ENCODE data around the gene SEPHS2. TPM values are rescaled to one million over a fixed set of nuclear protein-coding genes. Genes with fewer than 3 reads are reported as not detected.

The SEPHS2 gene
- total and polyA plus RNA-seq, 2 donors (not counting 3 experiments of a cell fraction or from before 2014, with no cell fraction given) = 22.9 to 32.8 TPM

- dilution Hi-C loops (cut with MboI; ENCODE audit: extremely low pct_ligation_motif_present, low sequenced_read_pairs) = no loop called here
- no TSS peak for BruUV-seq (replicated peaks)
- TF ChIP-seq GATA2 (IDR thresholded peaks at IDR 0.05; ENCODE audit: insufficient read depth, insufficient read length, low read depth, low read length) (no peak), CTCF (IDR thresholded peaks at IDR 0.05; ENCODE audit: extremely low read depth in 1 of 2, insufficient read depth in 1 of 2, low read depth in 1 of 2, low read length in 2 of 2) (no peak), POLR2AphosphoS5 (IDR thresholded peaks at IDR 0.05; ENCODE audit: insufficient read depth, low read depth, low read length) (no peak), FOS (IDR thresholded peaks at IDR 0.05; ENCODE audit: borderline replicate concordance, insufficient read depth, low read length) (no peak), MAX (IDR thresholded peaks at IDR 0.05; ENCODE audit: insufficient read depth, insufficient read length) (no peak), JUN (IDR thresholded peaks at IDR 0.05; ENCODE audit: borderline replicate concordance, insufficient read depth, insufficient read length, low read depth) (no peak), POLR2A (IDR thresholded peaks at IDR 0.05; ENCODE audit: low read depth, low read length) (no peak)
- Histone ChIP-seq H2AFZ (ENCODE audit: low read depth, low read length) (peak overlapping the region; percentile 69), H3K4me1 (ENCODE audit: control insufficient read depth, extremely low read depth, insufficient read depth, low read length) (peaks cover 11% of the 10 kb centered on the region), H3K27me3 (ENCODE audit: control insufficient read depth in 2 of 2, insufficient read depth in 2 of 2, low read length in 2 of 2) (no peaks in the 10 kb centered on the region), H3K27ac (ENCODE audit: insufficient read depth, low read depth, low read length) (peak overlapping the region; percentile 72), H3K9me3 (replicated peaks; ENCODE audit: control insufficient read depth, insufficient read depth, low read length) (no peaks in the 10 kb centered on the region), H3K9me1 (replicated peaks; ENCODE audit: control insufficient read depth, extremely low read depth, insufficient read depth, low read length) (no peaks in the 10 kb centered on the region), H3K4me2 (ENCODE audit: insufficient read depth, low read length) (peak overlapping the region; percentile 57), H3K36me3 (ENCODE audit: control insufficient read depth in 2 of 2, extremely low read depth in 1 of 2, insufficient read depth in 2 of 2, low read length in 2 of 2) (no peaks in the 10 kb centered on the region), H3K9ac (replicated peaks; ENCODE audit: extremely low read depth, insufficient read depth, low read length) (peak overlapping the region; percentile 85), H3K4me3 (replicated peaks in 1 of 3; ENCODE audit: insufficient read depth in 1 of 3, low read depth in 1 of 3, low read length in 3 of 3) (peak overlapping the region in 1 of 3 experiments; percentile 79), H4K20me1 (replicated peaks; ENCODE audit: control insufficient read depth, extremely low read depth, insufficient read depth, low read length) (no peaks in the 10 kb centered on the region), H3K79me2 (ENCODE audit: control insufficient read depth, insufficient read depth, low read length) (peaks cover 12% of the 10 kb centered on the region)
- FAIRE-seq = no peak
- CTCF ChIA-PET = interaction anchor here (1.2 to 5.7 kb wide), 3 partner anchors 28 to 152 kb away, joined by 4 to 47 read pairs (median 7); no protein-coding TSS in a partner anchor
- POLR2A ChIA-PET = no interaction called here
- no peak for DNase-seq (ENCODE audit: low read depth, low spot score)
- intact Hi-C loops (cut with micrococcal nuclease) = loop anchor here (5.0 kb wide), 2 partner anchors 46 to 246 kb away; no protein-coding TSS in a partner anchor
Measured at GRCh38 chr16:30446203-30446595, 525 bp upstream of the SEPHS2 start.
